HepG2 (cell line): Measurements from ENCODE around the gene ARHGDIA. TPM values are rescaled to one million over a fixed set of nuclear protein-coding genes. Genes with fewer than 3 reads are reported as not detected.

Experiments used
- ATAC-seq: fragments of 200-7000 bp; cut with Tn5 transposase; 3 replicates; pipeline ENCODE4 v1.9.1; 2020; ENCODE audit warnings: mild to moderate bottlenecking, moderate library complexity
- BruUV-seq: library from RNA; stranded (reverse); fragments of 400-500 nt; replicated peaks from 2 replicates; lab custom pipeline; 2021; lab: Mats Ljungman, UMichigan
- CTCF ChIA-PET: fragments of 300-600 bp; formaldehyde crosslinking; extraction: SDS; loops from one replicate; lab custom pipeline; 2021; ENCODE audit warnings: low total read pairs, inconsistent platforms, low intra/inter-chr PET ratio; lab: Yijun Ruan, JAX
- POLR2A ChIA-PET: fragments of 350-600 bp; sonication (Branson Sonifier 250); formaldehyde crosslinking; loops from one replicate; lab custom pipeline; 2020; ENCODE audit warnings: antibody characterized with exemption, inconsistent platforms; lab: Yijun Ruan, JAX
- DNase-seq: peaks from one replicate; pipeline ENCODE4 v3.0.0-alpha.2; 2015; ENCODE audit warnings: low spot score
- FAIRE-seq: peaks from 3 replicates; lab custom pipeline; 2011; peaks lifted over from hg19 to GRCh38; lab: Jason Lieb, UNC
- H2AFZ ChIP-seq: one replicate; pipeline ENCODE4 v1.6.1; 2011; ENCODE audit warnings: low read length, inconsistent platforms
- H3K27ac ChIP-seq: fragments of 300-600 bp; 3 replicates; pipeline ENCODE4 v1.8.0; 2011; ENCODE audit warnings: mixed run types, mild to moderate bottlenecking, mixed read lengths, low read length, inconsistent platforms; ENCODE audit not compliant: insufficient read depth; ENCODE audit errors: extremely low read length
- H3K27me3 ChIP-seq, 2 experiments: fragments of 200-600 bp in 1 of 2; 2 replicates in 1 of 2; 3 replicates in 1 of 2; pipeline versions ENCODE4 v1.6.0 to v1.8.0; 2011; ENCODE audit warnings: low read length in 2 of 2, mild to moderate bottlenecking in 2 of 2, moderate library complexity in 2 of 2, inconsistent platforms in 1 of 2; ENCODE audit not compliant: insufficient read depth in 2 of 2, control insufficient read depth in 1 of 2
- H3K36me3 ChIP-seq, 2 experiments: fragments of 200-600 bp in 1 of 2; replicated peaks in 1 of 2; 2 replicates in 1 of 2; 3 replicates in 1 of 2; pipeline versions ENCODE4 v1.5.1 to v1.8.0; 2011; ENCODE audit warnings: low read length in 2 of 2, inconsistent platforms in 1 of 2; ENCODE audit not compliant: insufficient read depth in 2 of 2, control insufficient read depth in 1 of 2
- H3K4me1 ChIP-seq: 2 replicates; pipeline ENCODE4 v1.5.1; 2012; ENCODE audit warnings: low read length, inconsistent platforms; ENCODE audit not compliant: insufficient read depth
- H3K4me2 ChIP-seq: 2 replicates; pipeline ENCODE4 v1.6.0; 2011; ENCODE audit warnings: low read depth, low read length, inconsistent platforms
- H3K4me3 ChIP-seq, 3 experiments: fragments of 200-600 bp in 1 of 3; sonication (generic), shearing (Covaris generic) in 1 of 3; replicated peaks in 1 of 3; 2 replicates each; pipeline ENCODE4 v1.5.1; 2011 to 2016; ENCODE audit warnings: low read length in 3 of 3, inconsistent platforms in 2 of 3, low read depth in 2 of 3, mild to moderate bottlenecking in 2 of 3, control low read depth in 1 of 3, mixed read lengths in 1 of 3; ENCODE audit not compliant: insufficient read depth in 1 of 3
- H3K79me2 ChIP-seq: one replicate; pipeline ENCODE4 v1.6.1; 2011; ENCODE audit warnings: low read length, inconsistent platforms; ENCODE audit not compliant: insufficient read depth
- H3K9ac ChIP-seq: 2 replicates; pipeline ENCODE4 v1.6.0; 2011; ENCODE audit warnings: mild to moderate bottlenecking, low read depth, low read length, inconsistent platforms; ENCODE audit not compliant: insufficient read depth
- H3K9me3 ChIP-seq: 2 replicates; pipeline ENCODE4 v1.5.1; 2012; ENCODE audit warnings: mild to moderate bottlenecking, low read length
- H4K20me1 ChIP-seq: 2 replicates; pipeline ENCODE4 v1.6.0; 2011; ENCODE audit warnings: inconsistent platforms, mild to moderate bottlenecking, low read length, moderate library complexity; ENCODE audit not compliant: insufficient read depth
- CHCHD3 ChIP-seq: sonication (generic); formaldehyde crosslinking; IDR thresholded peaks from 2 replicates; pipeline ENCODE4 v1.8.0; 2022; ENCODE audit warnings: mild to moderate bottlenecking, missing genetic modification reagents, moderate library complexity
- EED ChIP-seq: sonication (generic); formaldehyde crosslinking; IDR thresholded peaks from 2 replicates; pipeline ENCODE4 v1.5.0; 2020; ENCODE audit warnings: mild to moderate bottlenecking, missing genetic modification reagents
- FOXC1 ChIP-seq: sonication (generic); formaldehyde crosslinking; IDR thresholded peaks from 2 replicates; pipeline ENCODE4 v1.8.0; 2022; ENCODE audit warnings: mild to moderate bottlenecking, missing genetic modification reagents, borderline replicate concordance
- HNF4G ChIP-seq, 2 experiments: sonication (generic) in 1 of 2; formaldehyde crosslinking in 1 of 2; IDR thresholded peaks; 2 replicates each; pipeline versions ENCODE4 v1.4.0 to v1.6.1; 2011 to 2020; ENCODE audit warnings: borderline replicate concordance in 2 of 2, low read depth in 2 of 2, mild to moderate bottlenecking in 2 of 2, low read length in 1 of 2, missing genetic modification reagents in 1 of 2, moderate library complexity in 1 of 2
- HNRNPL ChIP-seq: fragments of 200-400 bp; formaldehyde crosslinking; IDR thresholded peaks from 2 replicates; pipeline ENCODE4 v1.6.1; 2017; ENCODE audit warnings: mild to moderate bottlenecking, low read depth, low read length
- KLF15 ChIP-seq: sonication (generic); formaldehyde crosslinking; IDR thresholded peaks from 2 replicates; pipeline ENCODE4 v1.8.1; 2023; ENCODE audit warnings: borderline replicate concordance, mild to moderate bottlenecking, inconsistent platforms, missing genetic modification reagents, mixed read lengths
- MATR3 ChIP-seq: sonication (generic); formaldehyde crosslinking; IDR thresholded peaks from 2 replicates; pipeline ENCODE4 v1.4.0; 2020; ENCODE audit warnings: missing genetic modification reagents
- NCOA5 ChIP-seq: sonication (generic); formaldehyde crosslinking; IDR thresholded peaks from 2 replicates; pipeline ENCODE4 v1.4.0; 2020; ENCODE audit warnings: missing genetic modification reagents
- NKX3-1 ChIP-seq: sonication (generic); formaldehyde crosslinking; IDR thresholded peaks from 2 replicates; pipeline ENCODE4 v1.5.0; 2020; ENCODE audit warnings: missing genetic modification reagents
- PHF8 ChIP-seq: sonication (generic); formaldehyde crosslinking; IDR thresholded peaks from 2 replicates; pipeline ENCODE4 v1.5.0; 2020; ENCODE audit warnings: missing genetic modification reagents
- RFXAP ChIP-seq: sonication (generic); formaldehyde crosslinking; IDR thresholded peaks from 2 replicates; pipeline ENCODE4 v1.4.0; 2020; ENCODE audit warnings: missing genetic modification reagents, borderline replicate concordance
- SIN3A ChIP-seq: IDR thresholded peaks from 2 replicates; pipeline ENCODE4 v1.6.1; 2011; ENCODE audit warnings: low read depth, mild to moderate bottlenecking, control low read depth, low read length, borderline replicate concordance
- ZBTB20 ChIP-seq: sonication (generic); formaldehyde crosslinking; IDR thresholded peaks from 2 replicates; pipeline ENCODE4 v1.8.1; 2023; ENCODE audit warnings: missing genetic modification reagents, low read depth, mild to moderate bottlenecking, borderline replicate concordance
- ZFAT ChIP-seq: sonication (generic); formaldehyde crosslinking; conservative IDR thresholded peaks from 2 replicates; pipeline ENCODE4 v1.8.1; 2023; ENCODE audit warnings: missing genetic modification reagents, inconsistent platforms
- ZNF703 ChIP-seq: sonication (generic); formaldehyde crosslinking; IDR thresholded peaks from 2 replicates; pipeline ENCODE4 v1.5.1; 2020; ENCODE audit warnings: missing genetic modification reagents, mild to moderate bottlenecking, moderate library complexity, borderline replicate concordance
- WGBS: methylation state at CpG from one replicate; pipeline ENCODE4 v1.1.6; 2017; ENCODE audit warnings: low lambda C conversion rate; 5-methylcytosine and 5-hydroxymethylcytosine counted together
- in situ Hi-C: cut with HindIII; loops from 2 replicates; pipeline ENCODE4 v1.10.0; 2017; ENCODE audit warnings: low pct_unique_long_range_greater_than_20kb; ENCODE audit not compliant: extremely low pct_ligation_motif_present
- intact Hi-C: fragments of 100-400 bp; cut with micrococcal nuclease; formaldehyde crosslinking; loops from one replicate; pipeline ENCODE4 v1.10.0; 2022; ENCODE audit not compliant: unreplicated experiment
- polyA plus RNA-seq, 8 experiments: library from polyadenylated mRNA; depleted of rRNA in 3 of 8; stranded (reverse) in 7 of 8; unstranded in 1 of 8; fragments of >200 nt; fragmentation: Illumina TruSeq in 4 of 8; extraction: Trizol in 4 of 8; gene quantifications; 2 replicates each; pipeline versions ENCODE4 v1.2.1 to v1.2.3, GENCODE V29; 2011 to 2016; ENCODE audit warnings: low read depth in 4 of 8, missing spikeins in 1 of 8, mixed read lengths in 1 of 8; ENCODE audit not compliant: insufficient read depth in 1 of 8
- total RNA-seq, 5 experiments: library from RNA; depleted of rRNA; stranded (reverse); fragments of >200 nt; fragmentation: Illumina TruSeq; extraction: Trizol; gene quantifications; 2 replicates each; pipeline ENCODE4 v1.2.3, GENCODE V29; 2016; ENCODE audit warnings: low read depth in 1 of 5
- TF ChIP-seq, protein P1 (sequence below): sonication (generic); formaldehyde crosslinking; conservative IDR thresholded peaks from 2 replicates; pipeline ENCODE4 v1.8.0; 2022; ENCODE audit warnings: mild to moderate bottlenecking, moderate library complexity, missing genetic modification reagents
- TF ChIP-seq, protein P2 (sequence below): sonication (generic); formaldehyde crosslinking; IDR thresholded peaks from 2 replicates; pipeline ENCODE4 v1.4.0; 2020; ENCODE audit warnings: missing genetic modification reagents

ARHGDIA gene
- total and polyA plus RNA-seq, 2 of the 13 experiments (the other 11 are each of a cell fraction or from before 2014, with no cell fraction given) = 40.0 to 64.0 TPM

DNA sequence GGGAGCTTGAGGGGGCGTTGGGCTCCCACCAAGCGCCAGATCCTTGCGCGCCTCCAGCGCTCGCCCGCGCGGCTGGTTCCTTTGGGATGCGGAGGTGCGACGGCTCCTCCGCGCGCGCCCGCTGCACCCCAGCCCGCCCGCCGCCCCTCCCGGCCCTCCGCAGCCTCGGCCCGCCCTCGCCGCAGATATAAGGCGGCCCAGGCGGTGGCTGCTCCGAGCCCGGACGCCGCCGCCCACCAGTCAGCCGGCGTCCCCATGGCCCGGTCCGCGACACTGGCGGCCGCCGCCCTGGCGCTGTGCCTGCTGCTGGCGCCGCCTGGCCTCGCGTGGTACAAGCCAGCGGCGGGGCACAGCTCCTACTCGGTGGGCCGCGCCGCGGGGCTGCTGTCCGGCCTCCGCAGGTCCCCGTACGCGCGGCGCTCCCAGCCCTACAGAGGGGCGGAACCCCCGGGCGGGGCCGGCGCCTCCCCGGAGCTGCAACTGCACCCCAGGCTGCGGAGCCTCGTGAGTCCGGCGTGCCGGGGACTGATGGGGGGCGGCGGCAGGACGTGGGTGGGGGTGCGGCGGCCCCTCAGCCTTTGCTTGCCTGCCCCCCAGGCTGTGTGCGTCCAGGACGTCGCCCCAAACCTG is 31.0 kb upstream of the ARHGDIA start, which contains the start of gene NPB (continued):
- TF ChIP-seq, protein P1, sequence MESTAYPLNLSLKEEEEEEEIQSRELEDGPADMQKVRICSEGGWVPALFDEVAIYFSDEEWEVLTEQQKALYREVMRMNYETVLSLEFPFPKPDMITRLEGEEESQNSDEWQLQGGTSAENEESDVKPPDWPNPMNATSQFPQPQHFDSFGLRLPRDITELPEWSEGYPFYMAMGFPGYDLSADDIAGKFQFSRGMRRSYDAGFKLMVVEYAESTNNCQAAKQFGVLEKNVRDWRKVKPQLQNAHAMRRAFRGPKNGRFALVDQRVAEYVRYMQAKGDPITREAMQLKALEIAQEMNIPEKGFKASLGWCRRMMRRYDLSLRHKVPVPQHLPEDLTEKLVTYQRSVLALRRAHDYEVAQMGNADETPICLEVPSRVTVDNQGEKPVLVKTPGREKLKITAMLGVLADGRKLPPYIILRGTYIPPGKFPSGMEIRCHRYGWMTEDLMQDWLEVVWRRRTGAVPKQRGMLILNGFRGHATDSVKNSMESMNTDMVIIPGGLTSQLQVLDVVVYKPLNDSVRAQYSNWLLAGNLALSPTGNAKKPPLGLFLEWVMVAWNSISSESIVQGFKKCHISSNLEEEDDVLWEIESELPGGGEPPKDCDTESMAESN (CRISPR knock-in tag) = peak; percentile 81
- TF ChIP-seq, protein P2, sequence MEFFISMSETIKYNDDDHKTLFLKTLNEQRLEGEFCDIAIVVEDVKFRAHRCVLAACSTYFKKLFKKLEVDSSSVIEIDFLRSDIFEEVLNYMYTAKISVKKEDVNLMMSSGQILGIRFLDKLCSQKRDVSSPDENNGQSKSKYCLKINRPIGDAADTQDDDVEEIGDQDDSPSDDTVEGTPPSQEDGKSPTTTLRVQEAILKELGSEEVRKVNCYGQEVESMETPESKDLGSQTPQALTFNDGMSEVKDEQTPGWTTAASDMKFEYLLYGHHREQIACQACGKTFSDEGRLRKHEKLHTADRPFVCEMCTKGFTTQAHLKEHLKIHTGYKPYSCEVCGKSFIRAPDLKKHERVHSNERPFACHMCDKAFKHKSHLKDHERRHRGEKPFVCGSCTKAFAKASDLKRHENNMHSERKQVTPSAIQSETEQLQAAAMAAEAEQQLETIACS (CRISPR knock-in tag) = peak; percentile 26; the same call in 1 of the 2 replicates
- TF ChIP-seq KLF15 = no peak
- TF ChIP-seq ZFAT (CRISPR knock-in tag) = no peak
- TF ChIP-seq EED (CRISPR knock-in tag) = 0 out of 2 replicates have a peak, but pooled peaks have one; percentile 4
- no peak for TF ChIP-seq ZBTB20 (CRISPR knock-in tag)

DNA sequence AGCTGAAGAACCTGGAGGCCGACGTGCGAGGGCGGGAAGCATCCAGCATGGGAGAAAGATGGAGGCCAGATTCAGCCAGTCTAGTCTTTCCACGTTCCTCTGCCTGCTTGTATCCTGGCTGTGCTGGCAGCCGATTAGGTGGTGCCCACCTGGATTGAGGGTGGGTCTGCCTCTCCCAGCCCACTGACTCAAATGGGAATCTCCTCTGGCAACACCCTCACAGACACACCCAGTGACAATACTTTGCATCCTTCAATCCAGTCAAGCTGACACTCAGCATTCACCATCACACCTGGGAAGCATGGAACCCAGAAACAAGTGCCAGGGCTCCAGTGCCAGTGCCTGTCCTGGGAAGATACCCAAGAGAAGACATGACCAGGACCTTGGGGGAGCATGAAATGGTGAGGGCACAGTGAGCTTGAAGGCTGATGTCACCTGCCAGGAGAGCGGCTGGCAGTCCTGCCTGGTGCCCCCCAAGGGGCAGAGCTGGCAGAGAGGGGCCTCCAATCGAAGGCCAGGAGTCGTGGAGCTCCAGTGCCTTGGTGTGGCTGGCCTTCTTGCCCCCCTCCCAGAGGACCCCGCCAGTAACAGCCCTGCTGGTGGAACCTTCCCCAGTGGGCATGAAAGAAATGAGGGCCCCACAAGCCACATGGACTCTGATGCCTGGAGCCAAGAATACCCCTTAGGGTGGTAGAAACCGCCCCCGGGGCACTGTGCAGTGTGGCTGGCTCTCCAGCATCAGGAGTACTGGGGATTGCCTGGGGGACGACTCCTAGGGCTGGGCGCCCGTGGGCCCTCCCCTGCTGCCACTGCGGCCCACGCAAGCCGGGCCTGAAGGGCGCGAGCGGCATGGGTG is 30.3 kb upstream of the ARHGDIA start:
- peak; percentile 5 for ATAC-seq
- peak; percentile 59; the same call in 1 of the 2 replicates for TF ChIP-seq RFXAP (CRISPR knock-in tag)
- TF ChIP-seq PHF8 (CRISPR knock-in tag) = peak; percentile 36; the same call in 1 of the 2 replicates
- TF ChIP-seq NCOA5 (CRISPR knock-in tag) = peak; percentile 93; the same call in 1 of the 2 replicates
- TF ChIP-seq MATR3 (CRISPR knock-in tag) = no peak
- TF ChIP-seq ZNF703 = no peak
- TF ChIP-seq NKX3-1 (CRISPR knock-in tag) = 0 out of 2 replicates have a peak, but pooled peaks have one; percentile 32
- no peak for TF ChIP-seq HNF4G (IDR thresholded peaks at IDR 0.05; ENCODE audit: borderline replicate concordance, low read depth, low read length)
- no peak for TF ChIP-seq HNF4G (CRISPR knock-in tag; IDR thresholded peaks at IDR 0.05; ENCODE audit: borderline replicate concordance, low read depth)
- peak; percentile 68; the same call in 1 of the 2 replicates for TF ChIP-seq CHCHD3 (CRISPR knock-in tag)
- TF ChIP-seq SIN3A = peak; percentile 25; the same call in 1 of the 2 replicates
- TF ChIP-seq HNRNPL = peak; percentile 90
- peak; percentile 50; the same call in 1 of the 2 replicates for TF ChIP-seq FOXC1

More for the DNA sequence above, 30.3 kb upstream of the ARHGDIA start:
- intact Hi-C loops (no loop called here), in situ Hi-C loops (no loop called here)
- Histone ChIP-seq H3K4me3 (peak overlapping the region; percentile 17 to 65 (median 35); a peak in 4 of 6 replicates), H3K27ac (no peak overlapping the region), H3K9me3 (no peaks in the 10 kb centered on the region), H3K27me3 (no peaks in the 10 kb centered on the region), H3K4me1 (peaks cover 16% of the 10 kb centered on the region), H3K36me3 (peaks cover 31 to 55% of the 10 kb centered on the region in 2 experiments), H3K4me2 (peak overlapping the region; percentile 68), H2AFZ (no peak overlapping the region), H4K20me1 (peaks cover 5% of the 10 kb centered on the region; the same call in 1 of the 2 replicates), H3K9ac (peak overlapping the region; percentile 35; the same call in 1 of the 2 replicates), H3K79me2 (no peaks in the 10 kb centered on the region)
- ChIA-PET CTCF (no interaction called here), POLR2A (interaction anchor here (0.6 to 2.9 kb wide), 9 partner anchors 9 to 120 kb away, joined by 3 to 16 read pairs (median 6); partner anchors contain the start of genes ALYREF, ANAPC11, CENPX and LRRC45)
- BruUV-seq = no TSS peak
- WGBS = 72% methylated on average over 13 of the region's 21 CpGs
- DNase-seq (no peak), FAIRE-seq (peak; percentile 32)
